Measurements from ENCODE around the gene S100A11. TPM values are rescaled to one million over a fixed set of nuclear protein-coding genes. Genes with fewer than 3 reads are reported as not detected.
"Not testable (repeated sequence)": the region's sequence is repeated elsewhere in the genome, so short reads cannot be mapped to it uniquely, and the experiment has no call there.

S100A11 gene
- total and polyA plus RNA-seq, 2 donors (not counting 1 experiment from before 2014, with no cell fraction given): 26.2 to 31.4 TPM

DNA sequence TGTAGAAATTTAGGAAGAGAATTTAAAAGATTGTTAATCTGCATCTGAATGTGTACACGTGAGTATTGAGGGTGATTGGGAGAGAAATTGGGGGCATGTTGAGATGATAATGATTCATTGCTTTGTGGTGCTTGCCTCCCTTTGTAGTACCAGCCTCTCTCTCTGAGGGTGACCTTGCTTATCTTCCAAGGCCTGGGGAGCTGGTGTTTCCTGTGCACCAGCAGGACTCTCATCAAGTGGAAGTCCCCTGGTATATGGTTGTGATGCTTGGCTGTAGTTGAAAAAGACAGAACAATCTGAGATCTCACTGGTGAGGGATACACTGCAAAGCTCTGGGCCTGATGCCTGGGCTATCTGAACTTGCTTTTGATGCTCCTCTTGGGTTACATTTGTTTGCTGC lies 48.0 kb upstream of the S100A11 start:
- Mint-ChIP-seq H3K9me3 (ENCODE audit: insufficient read depth) (no peaks in the 10 kb centered on the region), H3K27ac (no peak overlapping the region), H3K4me3 (no peak overlapping the region), H3K4me1 (no peaks in the 10 kb centered on the region), H3K27me3 (peaks cover 14% of the 10 kb centered on the region)
- ATAC-seq (ENCODE audit: low read depth): no peak
- Histone ChIP-seq H3K9ac (ENCODE audit: low read length) (no peak overlapping the region), H2AFZ (ENCODE audit: insufficient read depth, low read depth, low read length, poor library complexity, severe bottlenecking) (no peak overlapping the region), H4K20me1 (ENCODE audit: control insufficient read depth, insufficient read depth, low read length, poor library complexity, severe bottlenecking) (no peaks in the 10 kb centered on the region), H3K4me3 (ENCODE audit: control extremely low read depth in 1 of 5, extremely low read depth in 1 of 5, insufficient read depth in 1 of 5, low read depth in 2 of 5, low read length in 4 of 5) (no peak overlapping the region), H3K9me3 (ENCODE audit: control extremely low read depth in 1 of 3, control insufficient read depth in 2 of 3, insufficient read depth in 1 of 3, low read length in 2 of 3) (no peaks in the 10 kb centered on the region), H3K4me2 (replicated peaks; ENCODE audit: low read depth, low read length, poor library complexity, severe bottlenecking) (no peak overlapping the region), H3K27ac (ENCODE audit: low read length in 2 of 2) (no peak overlapping the region), H3K4me1 (ENCODE audit: control insufficient read depth in 2 of 2, insufficient read depth in 2 of 2, low read length in 2 of 2) (no peaks in the 10 kb centered on the region), H3K36me3 (replicated peaks in 1 of 2; ENCODE audit: control extremely low read depth in 1 of 2, control insufficient read depth in 1 of 2, extremely low read depth in 1 of 2, insufficient read depth in 2 of 2, low read length in 1 of 2) (no peaks in the 10 kb centered on the region), H3K79me2 (ENCODE audit: control insufficient read depth, insufficient read depth, low read length) (no peaks in the 10 kb centered on the region), H3K27me3 (replicated peaks in 1 of 4; ENCODE audit: control extremely low read depth in 1 of 4, control insufficient read depth in 3 of 4, insufficient read depth in 4 of 4, low read length in 3 of 4) (peaks cover 0 to 30% (median 8%) of the 10 kb centered on the region in 4 experiments)
- CTCF ChIA-PET: no interaction called here
- DNase-seq: no peak
- TF ChIP-seq, protein P1, sequence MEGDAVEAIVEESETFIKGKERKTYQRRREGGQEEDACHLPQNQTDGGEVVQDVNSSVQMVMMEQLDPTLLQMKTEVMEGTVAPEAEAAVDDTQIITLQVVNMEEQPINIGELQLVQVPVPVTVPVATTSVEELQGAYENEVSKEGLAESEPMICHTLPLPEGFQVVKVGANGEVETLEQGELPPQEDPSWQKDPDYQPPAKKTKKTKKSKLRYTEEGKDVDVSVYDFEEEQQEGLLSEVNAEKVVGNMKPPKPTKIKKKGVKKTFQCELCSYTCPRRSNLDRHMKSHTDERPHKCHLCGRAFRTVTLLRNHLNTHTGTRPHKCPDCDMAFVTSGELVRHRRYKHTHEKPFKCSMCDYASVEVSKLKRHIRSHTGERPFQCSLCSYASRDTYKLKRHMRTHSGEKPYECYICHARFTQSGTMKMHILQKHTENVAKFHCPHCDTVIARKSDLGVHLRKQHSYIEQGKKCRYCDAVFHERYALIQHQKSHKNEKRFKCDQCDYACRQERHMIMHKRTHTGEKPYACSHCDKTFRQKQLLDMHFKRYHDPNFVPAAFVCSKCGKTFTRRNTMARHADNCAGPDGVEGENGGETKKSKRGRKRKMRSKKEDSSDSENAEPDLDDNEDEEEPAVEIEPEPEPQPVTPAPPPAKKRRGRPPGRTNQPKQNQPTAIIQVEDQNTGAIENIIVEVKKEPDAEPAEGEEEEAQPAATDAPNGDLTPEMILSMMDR (IDR thresholded peaks at IDR 0.05): no peak
- TF ChIP-seq EZH2 (IDR thresholded peaks at IDR 0.05; ENCODE audit: borderline replicate concordance, insufficient read depth, low read depth, low read length, poor library complexity, severe bottlenecking): no peak
- POLR2A ChIA-PET: no interaction called here
- intact Hi-C loops (cut with micrococcal nuclease): no loop called here
- 50% methylated on average over 1 of the region's 1 CpG for WGBS (ENCODE audit: insufficient coverage)

DNA sequence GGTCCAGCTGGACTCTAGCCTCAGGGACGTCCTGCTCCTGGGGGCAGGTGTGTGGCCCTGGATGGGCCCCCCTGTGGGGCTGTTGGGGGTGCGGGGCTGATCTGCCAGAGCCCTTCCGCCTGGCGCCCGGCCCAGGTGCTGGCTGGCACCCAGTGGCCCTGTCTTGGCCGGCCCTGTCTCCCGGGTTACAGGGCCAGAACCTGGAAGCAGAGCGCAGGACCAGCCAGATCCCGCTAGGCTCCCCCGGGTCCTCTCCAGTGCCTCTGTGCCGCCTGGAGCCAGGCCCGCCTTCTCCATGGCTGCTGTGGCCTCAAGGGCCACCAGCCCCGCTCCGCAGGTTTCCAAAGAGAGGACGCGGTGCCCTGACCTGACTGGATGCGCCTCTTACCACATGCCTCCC lies 44.2 kb upstream of the S100A11 start:
- WGBS (ENCODE audit: insufficient coverage): 97% methylated on average over 16 of the region's 17 CpGs

GRCh38 chr1:152080494-152080893 lies 43.7 kb upstream of the S100A11 start:
- 96% methylated on average over 13 of the region's 17 CpGs for WGBS (ENCODE audit: insufficient coverage)
- not testable (repeated sequence) for ATAC-seq (ENCODE audit: low read depth)

More for the DNA sequence above, 44.2 kb upstream of the S100A11 start:
- H4K20me1 ChIP-seq (ENCODE audit: control insufficient read depth, insufficient read depth, low read length, poor library complexity, severe bottlenecking); H3K36me3 ChIP-seq (replicated peaks in 1 of 2; ENCODE audit: control extremely low read depth in 1 of 2, control insufficient read depth in 1 of 2, extremely low read depth in 1 of 2, insufficient read depth in 2 of 2, low read length in 1 of 2); intact Hi-C loops (cut with micrococcal nuclease); H3K9ac ChIP-seq (ENCODE audit: low read length); H2AFZ ChIP-seq (ENCODE audit: insufficient read depth, low read depth, low read length, poor library complexity, severe bottlenecking); H3K4me1 Mint-ChIP-seq; H3K9me3 ChIP-seq (ENCODE audit: control extremely low read depth in 1 of 3, control insufficient read depth in 2 of 3, insufficient read depth in 1 of 3, low read length in 2 of 3); H3K27ac Mint-ChIP-seq; H3K4me1 ChIP-seq (ENCODE audit: control insufficient read depth in 2 of 2, insufficient read depth in 2 of 2, low read length in 2 of 2); H3K9me3 Mint-ChIP-seq (ENCODE audit: insufficient read depth); POLR2A ChIA-PET; DNase-seq; H3K27ac ChIP-seq (ENCODE audit: low read length in 2 of 2); H3K4me3 ChIP-seq (ENCODE audit: control extremely low read depth in 1 of 5, extremely low read depth in 1 of 5, insufficient read depth in 1 of 5, low read depth in 2 of 5, low read length in 4 of 5); CTCF ChIA-PET; H3K27me3 ChIP-seq (replicated peaks in 1 of 4; ENCODE audit: control extremely low read depth in 1 of 4, control insufficient read depth in 3 of 4, insufficient read depth in 4 of 4, low read length in 3 of 4); ATAC-seq (ENCODE audit: low read depth); H3K4me2 ChIP-seq (replicated peaks; ENCODE audit: low read depth, low read length, poor library complexity, severe bottlenecking); H3K79me2 ChIP-seq (ENCODE audit: control insufficient read depth, insufficient read depth, low read length); H3K4me3 Mint-ChIP-seq: not testable (repeated sequence)
- peaks cover 24% of the 10 kb centered on the region for H3K27me3 Mint-ChIP-seq

More at GRCh38 chr1:152080494-152080893, 43.7 kb upstream of the S100A11 start:
- H3K9me3 Mint-ChIP-seq (ENCODE audit: insufficient read depth); intact Hi-C loops (cut with micrococcal nuclease); DNase-seq; POLR2A ChIA-PET; H3K9me3 ChIP-seq (ENCODE audit: control extremely low read depth in 1 of 3, control insufficient read depth in 2 of 3, insufficient read depth in 1 of 3, low read length in 2 of 3); H3K4me2 ChIP-seq (replicated peaks; ENCODE audit: low read depth, low read length, poor library complexity, severe bottlenecking); H3K27ac Mint-ChIP-seq; H3K36me3 ChIP-seq (replicated peaks in 1 of 2; ENCODE audit: control extremely low read depth in 1 of 2, control insufficient read depth in 1 of 2, extremely low read depth in 1 of 2, insufficient read depth in 2 of 2, low read length in 1 of 2); H3K4me1 Mint-ChIP-seq; H3K27ac ChIP-seq (ENCODE audit: low read length in 2 of 2); H3K27me3 ChIP-seq (replicated peaks in 1 of 4; ENCODE audit: control extremely low read depth in 1 of 4, control insufficient read depth in 3 of 4, insufficient read depth in 4 of 4, low read length in 3 of 4); H3K4me3 Mint-ChIP-seq; H3K79me2 ChIP-seq (ENCODE audit: control insufficient read depth, insufficient read depth, low read length); CTCF ChIA-PET; H3K4me1 ChIP-seq (ENCODE audit: control insufficient read depth in 2 of 2, insufficient read depth in 2 of 2, low read length in 2 of 2); H3K9ac ChIP-seq (ENCODE audit: low read length); H2AFZ ChIP-seq (ENCODE audit: insufficient read depth, low read depth, low read length, poor library complexity, severe bottlenecking); H3K4me3 ChIP-seq (ENCODE audit: control extremely low read depth in 1 of 5, extremely low read depth in 1 of 5, insufficient read depth in 1 of 5, low read depth in 2 of 5, low read length in 4 of 5); H4K20me1 ChIP-seq (ENCODE audit: control insufficient read depth, insufficient read depth, low read length, poor library complexity, severe bottlenecking): not testable (repeated sequence)
- H3K27me3 Mint-ChIP-seq: peaks cover 27% of the 10 kb centered on the region
